Neural progenitor cell (in vitro differentiated cells): ENCODE measurements around the gene PMM1. TPM values are rescaled to one million over a fixed set of nuclear protein-coding genes. Genes with fewer than 3 reads are reported as not detected.
"Not testable (repeated sequence)": the region's sequence is repeated elsewhere in the genome, so short reads cannot be mapped to it uniquely, and the experiment has no call there.

Source experiments
- DNase-seq: peaks from one replicate; pipeline ENCODE4 v3.0.0-alpha.2; 2016; ENCODE audit warnings: low spot score
- H2AFZ ChIP-seq: fragments of 200-600 bp; sonication (generic); replicated peaks from 2 replicates; pipeline ENCODE4 v1.6.1; 2016; ENCODE audit warnings: antibody characterized with exemption
- H3F3A ChIP-seq: fragments of 200-600 bp; sonication (generic); 2 replicates; pipeline ENCODE4 v1.6.1; 2016; ENCODE audit warnings: antibody characterized with exemption, low read depth
- H3K27ac ChIP-seq: fragments of 200-600 bp; sonication (generic); 2 replicates; pipeline ENCODE4 v1.5.1; 2016; ENCODE audit warnings: mild to moderate bottlenecking
- H3K27me3 ChIP-seq: fragments of 200-600 bp; sonication (generic); 2 replicates; pipeline ENCODE4 v1.6.1; 2016; ENCODE audit warnings: mild to moderate bottlenecking, moderate library complexity
- H3K36me3 ChIP-seq: fragments of 200-600 bp; sonication (generic); 2 replicates; pipeline ENCODE4 v1.5.1; 2016
- H3K4me1 ChIP-seq: fragments of 200-600 bp; sonication (generic); 2 replicates; pipeline ENCODE4 v1.6.1; 2016; ENCODE audit warnings: mixed run types
- H3K4me2 ChIP-seq: fragments of 200-600 bp; sonication (generic); 2 replicates; pipeline ENCODE4 v1.6.1; 2016
- H3K4me3 ChIP-seq: fragments of 200-600 bp; sonication (generic); 2 replicates; pipeline ENCODE4 v1.5.1; 2016
- H3K79me2 ChIP-seq: fragments of 200-600 bp; sonication (generic); 2 replicates; pipeline ENCODE4 v1.6.1; 2016; ENCODE audit warnings: low read depth
- H3K9ac ChIP-seq: fragments of 200-600 bp; sonication (generic); 2 replicates; pipeline ENCODE4 v1.6.1; 2016
- H3K9me3 ChIP-seq: fragments of 200-600 bp; sonication (generic); 2 replicates; pipeline ENCODE4 v1.5.1; 2016; ENCODE audit warnings: low read depth
- H4K20me1 ChIP-seq: fragments of 200-600 bp; sonication (generic); 2 replicates; pipeline ENCODE4 v1.6.1; 2016; ENCODE audit warnings: low read depth
- H3K27ac Mint-ChIP-seq: 3 replicates; pipeline ENCODE4 v1.8.0; 2021; ENCODE audit warnings: mixed read lengths
- H3K27me3 Mint-ChIP-seq: 2 replicates; pipeline ENCODE4 v1.8.0; 2022; ENCODE audit warnings: low read depth, mild to moderate bottlenecking, inconsistent platforms, moderate library complexity, mixed read lengths; ENCODE audit not compliant: insufficient read depth
- H3K36me3 Mint-ChIP-seq: 3 replicates; pipeline ENCODE4 v1.8.0; 2021; ENCODE audit warnings: mixed read lengths
- H3K4me1 Mint-ChIP-seq: 3 replicates; pipeline ENCODE4 v1.8.0; 2021; ENCODE audit warnings: mixed read lengths
- H3K4me3 Mint-ChIP-seq: 3 replicates; pipeline ENCODE4 v1.8.0; 2021; ENCODE audit warnings: mild to moderate bottlenecking, moderate library complexity, mixed read lengths
- H3K9me3 Mint-ChIP-seq: 3 replicates; pipeline ENCODE4 v1.8.0; 2020; ENCODE audit warnings: mixed read lengths
- CTCF ChIP-seq: fragments of 200-600 bp; sonication (generic); IDR thresholded peaks from 2 replicates; pipeline ENCODE4 v1.5.1; 2017; ENCODE audit warnings: antibody characterized with exemption, mild to moderate bottlenecking
- EZH2 ChIP-seq: fragments of 200-600 bp; sonication (generic); IDR thresholded peaks from 2 replicates; pipeline ENCODE4 v1.6.1; 2017; ENCODE audit warnings: antibody characterized with exemption, mild to moderate bottlenecking, moderate library complexity
- EZH2phosphoT487 ChIP-seq: fragments of 200-600 bp; sonication (generic); IDR thresholded peaks from 2 replicates; pipeline ENCODE4 v1.6.1; 2017; ENCODE audit warnings: antibody characterized with exemption
- total RNA-seq: library from RNA; depleted of rRNA; stranded (reverse); fragments of >200 nt; gene quantifications from 2 replicates; pipeline ENCODE4 v1.2.3, GENCODE V29; 2015; ENCODE audit warnings: low replicate concordance

Gene PMM1
- total RNA-seq, 1 donor from 2014 or later = 9.3 TPM

GRCh38 chr22:41573677-41574076, 16.0 kb downstream of the PMM1 start:
- no peaks in the 10 kb centered on the region for H3K9me3 Mint-ChIP-seq
- H3K79me2 ChIP-seq = no peaks in the 10 kb centered on the region
- H3K4me2 ChIP-seq = no peak overlapping the region
- H4K20me1 ChIP-seq = no peaks in the 10 kb centered on the region
- no peaks in the 10 kb centered on the region for H3K9me3 ChIP-seq
- H3F3A ChIP-seq = no peaks in the 10 kb centered on the region
- H3K4me3 Mint-ChIP-seq = no peak overlapping the region
- peaks cover 19% of the 10 kb centered on the region for H3K4me1 Mint-ChIP-seq
- no peak for DNase-seq
- H3K27me3 Mint-ChIP-seq = peaks cover 12% of the 10 kb centered on the region
- no peaks in the 10 kb centered on the region for H3K27me3 ChIP-seq
- H3K9ac ChIP-seq = no peak overlapping the region
- no peak overlapping the region for H3K4me3 ChIP-seq
- H2AFZ ChIP-seq = no peak overlapping the region
- H3K36me3 ChIP-seq = no peaks in the 10 kb centered on the region
- H3K27ac ChIP-seq = no peak overlapping the region
- H3K27ac Mint-ChIP-seq = no peak overlapping the region
- no peaks in the 10 kb centered on the region for H3K36me3 Mint-ChIP-seq
- TF ChIP-seq EZH2phosphoT487 (no peak), CTCF (no peak), EZH2 (no peak)
- no peaks in the 10 kb centered on the region for H3K4me1 ChIP-seq

- not testable (repeated sequence) for H3F3A ChIP-seq, H3K4me3 Mint-ChIP-seq, H3K36me3 ChIP-seq, H2AFZ ChIP-seq, H3K9me3 Mint-ChIP-seq, H3K4me2 ChIP-seq, DNase-seq, H3K27ac ChIP-seq, H3K9ac ChIP-seq, H3K27me3 ChIP-seq, H3K9me3 ChIP-seq, H3K36me3 Mint-ChIP-seq, H3K79me2 ChIP-seq, H4K20me1 ChIP-seq, H3K27ac Mint-ChIP-seq, H3K4me3 ChIP-seq, H3K4me1 ChIP-seq
- H3K27me3 Mint-ChIP-seq = peaks cover 12% of the 10 kb centered on the region
- peaks cover 24% of the 10 kb centered on the region for H3K4me1 Mint-ChIP-seq
These were observed 17.3 kb downstream of the PMM1 start for GRCh38 chr22:41572305-41572704.

GRCh38 chr22:41571786-41572185, 17.9 kb downstream of the PMM1 start:
- H3K79me2 ChIP-seq = no peaks in the 10 kb centered on the region
- no peak overlapping the region for H3K4me2 ChIP-seq
- no peaks in the 10 kb centered on the region for H3K27me3 ChIP-seq
- no peak for DNase-seq
- no peaks in the 10 kb centered on the region for H3K36me3 ChIP-seq
- no peak overlapping the region for H3K27ac ChIP-seq
- Mint-ChIP-seq H3K4me3 (no peak overlapping the region), H3K27me3 (peaks cover 12% of the 10 kb centered on the region), H3K36me3 (no peaks in the 10 kb centered on the region), H3K27ac (no peak overlapping the region), H3K4me1 (peaks cover 19% of the 10 kb centered on the region), H3K9me3 (no peaks in the 10 kb centered on the region)
- H3K9me3 ChIP-seq = no peaks in the 10 kb centered on the region
- TF ChIP-seq CTCF (no peak), EZH2phosphoT487 (no peak), EZH2 (no peak)
- H3K4me3 ChIP-seq = no peak overlapping the region
- no peak overlapping the region for H2AFZ ChIP-seq
- no peaks in the 10 kb centered on the region for H3K4me1 ChIP-seq
- H3F3A ChIP-seq = no peaks in the 10 kb centered on the region
- H4K20me1 ChIP-seq = no peaks in the 10 kb centered on the region
- no peak overlapping the region for H3K9ac ChIP-seq

- Histone ChIP-seq H3K4me1 (no peaks in the 10 kb centered on the region), H3K4me3 (no peak overlapping the region), H3F3A (no peaks in the 10 kb centered on the region), H3K9me3 (no peaks in the 10 kb centered on the region), H3K27ac (no peak overlapping the region), H2AFZ (no peak overlapping the region), H3K36me3 (no peaks in the 10 kb centered on the region), H4K20me1 (no peaks in the 10 kb centered on the region), H3K79me2 (no peaks in the 10 kb centered on the region), H3K27me3 (no peaks in the 10 kb centered on the region), H3K9ac (no peak overlapping the region), H3K4me2 (no peak overlapping the region)
- Mint-ChIP-seq H3K27me3 (peaks cover 12% of the 10 kb centered on the region), H3K4me1 (peaks cover 22% of the 10 kb centered on the region), H3K4me3 (no peak overlapping the region), H3K9me3 (no peaks in the 10 kb centered on the region), H3K36me3 (no peaks in the 10 kb centered on the region), H3K27ac (no peak overlapping the region)
- TF ChIP-seq CTCF (no peak), EZH2 (no peak), EZH2phosphoT487 (no peak)
- no peak for DNase-seq
These were observed 19.4 kb downstream of the PMM1 start for GRCh38 chr22:41570221-41570620.
